Activated CD8-positive, alpha-beta T cell treated with anti-CD3 and anti-CD28 coated beads, Interleukin-2, amount 10 ng/mL, durations not matched to agents 7 days and 5 days (primary cell): ENCODE measurements around the gene CACNA2D1. TPM values are rescaled to one million over a fixed set of nuclear protein-coding genes. Genes with fewer than 3 reads are reported as not detected.

Experiments
- ATAC-seq: fragments of 150-1000 bp; cut with Tn5 transposase; one replicate; pipeline ENCODE4 v1.10.0; 2021; ENCODE audit warnings: moderate library complexity
- CTCF ChIA-PET: fragments of 350-600 bp; sonication (Branson Sonifier 250); formaldehyde crosslinking; loops from one replicate; lab custom pipeline; 2021; ENCODE audit warnings: antibody characterized with exemption; lab: Charles Lee
- POLR2A ChIA-PET: fragments of 350-600 bp; sonication (Branson Sonifier 250); formaldehyde crosslinking; loops from one replicate; lab custom pipeline; 2021; ENCODE audit warnings: antibody characterized with exemption; lab: Charles Lee
- DNase-seq: peaks from one replicate; pipeline ENCODE4 v3.0.0-alpha.2; 2020
- H3K27ac Mint-ChIP-seq: one replicate; pipeline ENCODE4 v1.8.0; 2021; ENCODE audit warnings: mild to moderate bottlenecking, mixed read lengths
- H3K27me3 Mint-ChIP-seq: one replicate; pipeline ENCODE4 v1.8.0; 2021; ENCODE audit warnings: low read depth, mixed read lengths
- H3K36me3 Mint-ChIP-seq: one replicate; pipeline ENCODE4 v1.8.0; 2021; ENCODE audit warnings: low read depth, mixed read lengths
- H3K4me1 Mint-ChIP-seq: one replicate; pipeline ENCODE4 v1.8.0; 2021; ENCODE audit warnings: low read depth, mixed read lengths
- H3K4me3 Mint-ChIP-seq: one replicate; pipeline ENCODE4 v1.8.0; 2021; ENCODE audit warnings: mild to moderate bottlenecking, mixed read lengths
- H3K9me3 Mint-ChIP-seq: one replicate; pipeline ENCODE4 v1.8.0; 2022; ENCODE audit warnings: mixed read lengths; ENCODE audit not compliant: insufficient read depth
- total RNA-seq, 2 experiments: library from RNA; stranded (reverse); gene quantifications; one replicate each; pipeline ENCODE4 v1.2.3, GENCODE V29; 2021

Gene CACNA2D1
- total RNA-seq, 2 experiments from 2014 or later: not detected

DNA sequence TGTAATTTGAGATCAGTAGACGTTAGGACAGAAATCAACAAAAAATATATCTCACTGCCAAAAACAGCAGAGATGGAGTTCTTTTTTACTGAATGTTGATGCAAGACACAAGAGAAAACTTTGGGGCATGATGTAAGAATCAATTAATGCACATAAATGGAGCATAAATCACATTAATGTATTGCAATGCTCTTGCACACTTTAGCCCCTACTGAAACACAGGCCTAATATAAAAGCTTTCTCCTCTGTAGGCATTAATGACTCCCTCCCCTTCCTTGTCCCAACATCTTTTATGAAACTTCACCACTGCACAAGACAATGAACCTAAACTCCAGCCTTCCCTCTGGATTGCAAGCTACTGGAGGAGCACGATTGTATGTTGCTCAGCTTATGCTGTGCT is 58.8 kb downstream of the CACNA2D1 start:
- H3K4me1 Mint-ChIP-seq: no peaks in the 10 kb centered on the region
- CTCF ChIA-PET: no interaction called here
- POLR2A ChIA-PET: no interaction called here
- H3K9me3 Mint-ChIP-seq: no peaks in the 10 kb centered on the region
- H3K27ac Mint-ChIP-seq: no peak overlapping the region
- ATAC-seq: no peak
- H3K36me3 Mint-ChIP-seq: no peaks in the 10 kb centered on the region
- H3K27me3 Mint-ChIP-seq: no peaks in the 10 kb centered on the region
- DNase-seq: no peak
- H3K4me3 Mint-ChIP-seq: no peak overlapping the region

DNA sequence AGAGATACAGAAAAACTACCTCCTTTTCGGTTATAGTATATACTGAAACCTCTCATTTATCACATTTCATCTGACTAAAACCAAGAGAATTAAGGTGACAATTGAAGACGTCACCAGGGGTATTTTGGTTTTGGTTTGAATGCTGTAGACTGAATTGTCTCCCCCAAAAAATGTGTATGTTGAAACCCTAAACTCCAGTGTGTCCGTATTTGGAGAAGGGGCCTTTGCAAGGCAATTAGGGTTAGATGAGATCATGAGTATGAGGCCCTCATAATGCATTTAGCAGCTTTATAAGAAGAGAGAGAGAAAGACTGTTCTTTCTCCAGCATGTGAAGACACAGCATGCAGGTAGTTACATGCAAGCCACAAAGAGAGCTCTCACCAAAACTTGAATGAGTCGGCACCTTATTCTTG is 59.5 kb downstream of the CACNA2D1 start:
- H3K4me3 Mint-ChIP-seq: no peak overlapping the region
- no peaks in the 10 kb centered on the region for H3K4me1 Mint-ChIP-seq
- no peaks in the 10 kb centered on the region for H3K27me3 Mint-ChIP-seq
- no peak for DNase-seq
- no peaks in the 10 kb centered on the region for H3K9me3 Mint-ChIP-seq
- no peak overlapping the region for H3K27ac Mint-ChIP-seq
- no peaks in the 10 kb centered on the region for H3K36me3 Mint-ChIP-seq
- no peak for ATAC-seq
- ChIA-PET CTCF (no interaction called here), POLR2A (no interaction called here)

DNA sequence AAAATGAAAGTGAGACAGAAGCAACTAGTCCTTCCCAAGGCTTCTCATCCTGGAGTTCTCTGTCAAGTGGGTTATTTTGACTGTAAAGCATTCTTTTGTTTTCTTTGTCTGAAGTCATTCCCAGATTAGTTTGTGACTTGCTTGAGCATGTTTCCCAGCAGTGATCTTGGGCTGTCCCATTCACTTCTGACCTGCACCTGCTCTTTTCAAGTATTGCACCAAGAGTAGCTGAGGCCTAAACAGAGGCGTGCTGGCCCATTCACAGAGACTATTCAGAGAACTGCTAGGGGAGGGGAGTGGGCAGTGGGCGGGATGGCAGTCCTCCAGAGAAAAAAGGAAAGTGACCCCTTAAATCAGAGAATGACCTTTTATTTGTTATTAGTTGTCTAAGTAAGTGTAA is 61.3 kb downstream of the CACNA2D1 start:
- CTCF ChIA-PET: no interaction called here
- DNase-seq (no peak), ATAC-seq (no peak)
- POLR2A ChIA-PET: no interaction called here
- no peaks in the 10 kb centered on the region for H3K4me1 Mint-ChIP-seq
- no peaks in the 10 kb centered on the region for H3K36me3 Mint-ChIP-seq
- H3K27ac Mint-ChIP-seq: no peak overlapping the region
- H3K4me3 Mint-ChIP-seq: no peak overlapping the region
- H3K9me3 Mint-ChIP-seq: no peaks in the 10 kb centered on the region
- H3K27me3 Mint-ChIP-seq: no peaks in the 10 kb centered on the region

DNA sequence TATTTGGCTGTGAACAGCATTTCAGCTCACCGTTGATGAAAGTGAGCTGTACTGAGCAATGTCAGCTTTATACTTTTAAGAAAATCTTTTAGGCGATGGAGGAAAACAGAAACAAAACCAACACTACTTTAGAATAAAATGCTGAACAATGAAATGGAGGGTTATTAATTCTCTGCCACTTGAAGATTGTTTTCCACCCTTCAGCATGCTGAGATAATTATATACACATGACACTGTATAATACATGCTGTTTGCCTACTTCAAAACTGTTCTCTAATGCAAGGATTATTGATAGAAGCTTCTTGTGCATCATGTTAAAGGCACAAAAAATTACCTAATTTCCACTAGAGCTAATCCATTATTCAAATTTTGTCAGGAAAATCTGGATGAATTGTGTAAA is 66.8 kb downstream of the CACNA2D1 start:
- H3K9me3 Mint-ChIP-seq: no peaks in the 10 kb centered on the region
- POLR2A ChIA-PET: no interaction called here
- no peaks in the 10 kb centered on the region for H3K27me3 Mint-ChIP-seq
- H3K4me1 Mint-ChIP-seq: no peaks in the 10 kb centered on the region
- no peak for ATAC-seq
- CTCF ChIA-PET: no interaction called here
- no peaks in the 10 kb centered on the region for H3K36me3 Mint-ChIP-seq
- DNase-seq: no peak
- H3K27ac Mint-ChIP-seq: no peak overlapping the region
- no peak overlapping the region for H3K4me3 Mint-ChIP-seq

DNA sequence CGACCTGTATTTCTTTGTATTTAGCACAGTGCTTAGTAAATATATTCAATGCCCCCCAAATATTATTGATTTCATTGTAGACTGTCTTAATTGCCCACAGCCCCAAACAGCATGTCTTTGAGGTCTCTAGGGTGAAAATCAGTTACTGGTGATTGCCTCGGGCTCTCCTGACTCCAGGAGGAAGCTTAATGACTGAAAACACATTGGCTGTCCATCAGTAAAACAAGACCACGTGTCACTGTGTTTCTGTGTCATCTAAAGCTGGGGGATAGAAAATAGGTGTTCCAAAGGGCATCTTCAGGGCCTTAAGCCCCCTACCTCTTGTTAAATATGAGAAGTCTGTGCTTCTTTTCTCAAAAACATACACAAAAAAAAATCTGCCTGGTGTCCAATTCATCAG is 67.9 kb downstream of the CACNA2D1 start:
- H3K27me3 Mint-ChIP-seq: no peaks in the 10 kb centered on the region
- H3K9me3 Mint-ChIP-seq: no peaks in the 10 kb centered on the region
- POLR2A ChIA-PET: no interaction called here
- H3K4me3 Mint-ChIP-seq: no peak overlapping the region
- no peak overlapping the region for H3K27ac Mint-ChIP-seq
- ATAC-seq (no peak), DNase-seq (no peak)
- no peaks in the 10 kb centered on the region for H3K36me3 Mint-ChIP-seq
- no peaks in the 10 kb centered on the region for H3K4me1 Mint-ChIP-seq
- CTCF ChIA-PET: no interaction called here

DNA sequence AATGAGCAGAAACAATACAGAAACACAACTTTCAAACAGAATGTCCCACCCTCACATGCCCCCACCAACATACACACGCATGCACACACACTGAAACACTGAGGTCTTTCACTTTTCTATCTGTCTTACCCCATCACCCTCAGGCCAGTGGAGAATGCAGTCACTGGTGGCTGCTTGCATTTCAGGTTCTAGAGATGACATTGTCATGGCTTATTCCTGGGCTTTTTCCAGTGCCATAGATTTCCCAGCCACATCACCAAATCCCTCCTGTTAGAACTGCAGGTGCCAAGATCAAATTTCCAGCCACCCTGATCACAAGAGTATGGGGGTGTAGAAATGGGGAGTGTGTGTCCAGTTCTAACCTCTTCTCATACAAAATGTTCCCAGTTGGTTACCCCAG is 68.4 kb downstream of the CACNA2D1 start:
- H3K36me3 Mint-ChIP-seq: no peaks in the 10 kb centered on the region
- no peak overlapping the region for H3K27ac Mint-ChIP-seq
- ChIA-PET CTCF (no interaction called here), POLR2A (no interaction called here)
- no peak overlapping the region for H3K4me3 Mint-ChIP-seq
- ATAC-seq (no peak), DNase-seq (no peak)
- H3K4me1 Mint-ChIP-seq: no peaks in the 10 kb centered on the region
- H3K9me3 Mint-ChIP-seq: no peaks in the 10 kb centered on the region
- no peaks in the 10 kb centered on the region for H3K27me3 Mint-ChIP-seq

DNA sequence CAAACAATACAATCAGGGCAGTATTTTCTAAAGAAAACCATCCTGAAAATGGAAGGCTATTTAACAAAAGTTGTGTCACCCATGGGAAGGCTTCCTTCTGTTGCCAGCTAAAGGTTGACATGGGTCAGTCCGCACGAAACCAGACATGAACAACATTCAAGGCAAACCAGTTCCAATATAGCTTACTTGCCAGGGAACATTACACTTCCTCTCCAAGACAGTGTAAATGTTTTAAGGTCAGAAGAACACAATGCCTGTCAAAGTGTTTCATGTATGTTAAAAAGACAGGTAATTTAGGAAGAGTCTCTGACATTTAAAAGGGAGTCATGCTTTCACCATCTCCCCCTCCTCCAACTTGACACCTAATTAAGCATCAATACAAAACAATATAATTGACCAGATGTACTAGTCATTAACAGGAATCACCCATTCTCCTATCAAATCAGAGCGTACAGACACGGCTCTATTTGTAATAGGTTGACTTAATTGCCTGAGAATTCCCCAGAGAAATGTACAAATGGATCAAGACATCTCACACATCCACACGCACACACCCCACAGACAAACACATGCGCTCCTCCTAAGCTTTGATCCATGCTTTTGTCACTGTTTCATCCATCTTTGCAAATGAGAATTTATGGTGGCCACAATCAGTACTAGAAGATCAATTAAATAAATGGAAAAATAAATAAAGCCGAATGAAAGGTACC is 69.5 kb downstream of the CACNA2D1 start:
- CTCF ChIA-PET: no interaction called here
- H3K4me3 Mint-ChIP-seq: no peak overlapping the region
- no peaks in the 10 kb centered on the region for H3K27me3 Mint-ChIP-seq
- H3K4me1 Mint-ChIP-seq: no peaks in the 10 kb centered on the region
- DNase-seq (no peak), ATAC-seq (no peak)
- no peaks in the 10 kb centered on the region for H3K36me3 Mint-ChIP-seq
- POLR2A ChIA-PET: no interaction called here
- H3K27ac Mint-ChIP-seq: no peak overlapping the region
- no peaks in the 10 kb centered on the region for H3K9me3 Mint-ChIP-seq

DNA sequence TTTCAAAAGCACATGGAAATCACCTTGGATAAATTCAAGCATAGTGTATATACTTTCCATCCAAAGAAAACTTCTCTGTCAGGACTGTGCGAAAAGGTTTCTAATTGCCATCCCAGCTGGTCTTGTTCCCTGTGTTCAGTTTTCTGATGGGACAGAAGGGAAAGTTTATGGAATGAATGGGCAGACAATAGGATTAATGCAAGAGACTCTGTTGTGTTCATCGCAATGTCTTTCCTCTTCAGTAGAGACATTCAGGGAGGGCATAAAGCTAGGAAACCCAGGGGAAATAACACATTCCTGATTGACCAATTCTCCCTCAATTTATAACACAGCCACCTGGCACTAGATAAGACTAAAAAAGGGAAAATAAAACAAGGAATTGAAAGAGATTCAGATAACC is 78.9 kb downstream of the CACNA2D1 start:
- Mint-ChIP-seq H3K27me3 (no peaks in the 10 kb centered on the region), H3K4me3 (no peak overlapping the region)

DNA sequence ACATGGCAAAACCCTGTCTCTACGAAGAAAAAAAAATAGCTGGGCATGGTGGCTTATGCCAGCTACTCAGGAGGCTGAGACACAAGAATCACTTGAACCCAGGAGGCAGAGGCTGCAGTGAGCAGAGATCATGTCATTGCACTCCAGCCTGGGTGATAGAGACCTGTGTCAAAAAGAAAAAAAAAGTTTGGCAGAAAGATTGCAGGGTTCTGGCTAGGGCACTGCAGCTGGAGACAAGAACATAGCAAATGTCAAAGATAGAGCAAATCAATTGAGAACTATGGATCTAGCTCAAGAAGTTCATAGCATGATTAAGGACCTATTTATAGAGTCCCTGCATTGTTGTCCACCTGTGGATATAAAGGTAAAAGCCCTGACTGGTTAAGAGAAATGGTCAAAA is 79.5 kb downstream of the CACNA2D1 start:
- Mint-ChIP-seq H3K4me1 (no peaks in the 10 kb centered on the region), H3K27ac (no peak overlapping the region), H3K4me3 (no peak overlapping the region), H3K36me3 (no peaks in the 10 kb centered on the region), H3K27me3 (no peaks in the 10 kb centered on the region), H3K9me3 (no peaks in the 10 kb centered on the region)
- ATAC-seq: no peak
- DNase-seq: no peak
- ChIA-PET POLR2A (no interaction called here), CTCF (no interaction called here)

More for the DNA sequence above, 78.9 kb downstream of the CACNA2D1 start:
- Mint-ChIP-seq H3K36me3 (no peaks in the 10 kb centered on the region), H3K27ac (no peak overlapping the region), H3K9me3 (no peaks in the 10 kb centered on the region), H3K4me1 (no peaks in the 10 kb centered on the region)
- POLR2A ChIA-PET: no interaction called here
- CTCF ChIA-PET: no interaction called here
- no peak for DNase-seq
- no peak for ATAC-seq

DNA sequence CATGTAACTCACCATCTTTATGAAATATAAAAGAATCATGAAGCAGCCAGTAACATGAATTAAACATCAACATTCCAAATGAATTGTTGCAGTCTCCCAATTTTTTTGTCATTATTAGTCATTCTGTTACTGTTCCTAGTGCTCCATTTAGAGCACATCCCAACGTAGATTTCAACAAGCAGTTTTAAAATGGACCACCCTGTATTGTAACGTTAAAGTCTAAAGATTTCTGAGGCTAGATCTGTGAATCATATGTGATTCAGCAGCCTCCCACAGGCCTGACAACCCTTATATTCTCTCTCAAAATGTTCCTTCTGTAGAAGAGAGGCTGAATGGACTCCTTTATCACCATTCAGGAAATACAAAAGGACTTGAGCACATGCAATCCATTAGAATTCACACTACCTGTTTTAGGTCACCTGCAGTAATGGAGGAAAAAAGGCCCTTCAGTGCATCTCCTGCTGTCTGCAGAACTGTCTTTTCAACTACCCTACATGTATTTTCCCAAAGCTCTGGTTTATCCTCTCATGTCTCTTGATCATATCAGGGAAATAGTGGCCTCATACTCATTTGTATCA is 81.4 kb downstream of the CACNA2D1 start:
- H3K36me3 Mint-ChIP-seq: no peaks in the 10 kb centered on the region
- no peaks in the 10 kb centered on the region for H3K9me3 Mint-ChIP-seq
- ATAC-seq (no peak), DNase-seq (no peak)
- ChIA-PET POLR2A (no interaction called here), CTCF (no interaction called here)
- no peak overlapping the region for H3K4me3 Mint-ChIP-seq
- H3K27ac Mint-ChIP-seq: no peak overlapping the region
- H3K27me3 Mint-ChIP-seq: no peaks in the 10 kb centered on the region
- no peaks in the 10 kb centered on the region for H3K4me1 Mint-ChIP-seq

DNA sequence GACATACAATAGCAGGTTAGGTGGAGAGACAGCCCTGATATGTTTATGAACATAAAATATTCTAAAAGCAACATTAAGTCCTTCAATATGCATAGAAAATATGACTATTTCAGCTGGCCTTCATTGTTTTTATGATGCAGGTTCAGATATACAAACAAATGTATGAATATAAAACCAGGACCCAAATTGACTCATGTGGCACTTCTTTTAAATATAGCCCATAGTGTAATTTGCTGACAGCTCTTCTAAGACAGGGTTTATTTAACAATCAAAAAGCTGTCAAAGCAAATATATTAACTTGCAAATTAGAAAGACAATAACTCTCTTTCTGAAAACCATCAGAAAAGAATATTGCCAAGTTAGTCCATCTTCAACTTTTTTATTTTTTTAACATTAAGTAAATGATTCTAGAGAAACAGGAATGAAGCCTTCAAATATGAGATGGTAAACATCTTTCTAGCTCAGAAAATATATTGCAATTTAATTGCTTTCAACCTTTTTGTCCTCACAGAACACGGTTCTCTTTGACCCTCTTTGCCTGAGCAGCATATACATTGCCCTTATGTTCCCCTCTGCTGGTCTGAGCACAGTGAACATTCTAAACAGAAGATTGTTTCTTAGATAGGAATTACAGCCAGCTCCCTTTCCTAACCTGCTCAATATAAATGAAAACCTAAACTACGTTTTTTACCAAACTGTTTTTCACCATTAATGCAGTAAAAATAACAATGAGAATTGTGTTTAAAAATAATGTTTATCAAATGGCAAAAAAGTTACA is 82.8 kb downstream of the CACNA2D1 start:
- ChIA-PET POLR2A (no interaction called here), CTCF (no interaction called here)
- no peak for ATAC-seq

DNA sequence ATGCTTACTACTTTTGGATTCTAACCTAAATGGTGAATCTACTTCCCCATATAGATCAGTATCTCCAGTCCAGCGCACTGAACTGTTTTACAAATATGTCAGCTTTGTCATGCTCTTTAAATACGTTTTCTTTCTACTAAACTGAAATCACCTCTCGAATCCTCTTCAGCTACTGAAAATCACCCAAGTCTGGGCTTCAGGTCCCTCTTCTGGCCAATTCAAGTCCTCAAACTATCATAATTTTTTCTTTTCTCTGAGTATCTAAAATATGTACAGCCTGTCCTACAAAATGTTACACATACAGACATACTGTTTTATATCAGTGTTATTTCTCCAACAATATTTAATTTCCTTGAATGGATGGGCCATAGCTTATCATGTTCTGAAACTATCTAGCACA is 84.2 kb downstream of the CACNA2D1 start:
- POLR2A ChIA-PET: no interaction called here
- H3K36me3 Mint-ChIP-seq: no peaks in the 10 kb centered on the region
- ATAC-seq: no peak
- no peak overlapping the region for H3K4me3 Mint-ChIP-seq
- CTCF ChIA-PET: no interaction called here
- no peak for DNase-seq
- H3K4me1 Mint-ChIP-seq: no peaks in the 10 kb centered on the region
- H3K27me3 Mint-ChIP-seq: no peaks in the 10 kb centered on the region
- no peak overlapping the region for H3K27ac Mint-ChIP-seq
- H3K9me3 Mint-ChIP-seq: no peaks in the 10 kb centered on the region

More for the DNA sequence above, 82.8 kb downstream of the CACNA2D1 start:
- no peak for DNase-seq
- Mint-ChIP-seq H3K27me3 (no peaks in the 10 kb centered on the region), H3K36me3 (no peaks in the 10 kb centered on the region), H3K27ac (no peak overlapping the region), H3K4me1 (no peaks in the 10 kb centered on the region), H3K4me3 (no peak overlapping the region), H3K9me3 (no peaks in the 10 kb centered on the region)
